IMR-90 (cell line): ENCODE measurements around the gene HOXD12. TPM values are rescaled to one million over a fixed set of nuclear protein-coding genes. Genes with fewer than 3 reads are reported as not detected.

Experiments
- ATAC-seq: fragments of 200-7000 bp; cut with Tn5 transposase; 2 replicates; pipeline ENCODE4 v1.9.1; 2020; ENCODE audit warnings: low read depth, mild to moderate bottlenecking, moderate library complexity
- BruUV-seq: library from RNA; stranded (reverse); fragments of 400-500 nt; replicated peaks from 2 replicates; lab custom pipeline; 2021; lab: Mats Ljungman, UMichigan
- CTCF ChIA-PET: fragments of 300-600 bp; formaldehyde crosslinking; extraction: SDS; loops from one replicate; lab custom pipeline; 2021; ENCODE audit warnings: antibody characterized with exemption; lab: Yijun Ruan, JAX
- POLR2A ChIA-PET: fragments of 300-600 bp; sonication (Branson Sonifier 250); formaldehyde crosslinking; loops from one replicate; lab custom pipeline; 2022; ENCODE audit warnings: antibody characterized with exemption; ENCODE audit not compliant: unreplicated experiment; lab: Charles Lee
- DNase-seq: peaks from one replicate; pipeline ENCODE4 v3.0.0; 2013
- H2AFZ ChIP-seq: replicated peaks from 2 replicates; pipeline ENCODE3; 2013; ENCODE audit warnings: low read length, mild to moderate bottlenecking; ENCODE audit not compliant: poor library complexity
- H2AK5ac ChIP-seq: 2 replicates; pipeline ENCODE4 v1.6.1; 2013; ENCODE audit warnings: low read depth, low read length, inconsistent platforms
- H2AK9ac ChIP-seq: replicated peaks from 2 replicates; pipeline ENCODE3; 2013; ENCODE audit warnings: mild to moderate bottlenecking, low read depth, low read length, moderate library complexity; ENCODE audit not compliant: poor library complexity
- H2BK120ac ChIP-seq: 2 replicates; pipeline ENCODE4 v1.6.1; 2013; ENCODE audit warnings: low read depth, low read length, inconsistent platforms
- H2BK15ac ChIP-seq: 3 replicates; pipeline ENCODE4 v1.6.1; 2013; ENCODE audit warnings: low read depth, low read length, inconsistent platforms
- H2BK20ac ChIP-seq: 2 replicates; pipeline ENCODE4 v1.6.1; 2013; ENCODE audit warnings: low read depth, mild to moderate bottlenecking, inconsistent platforms, low read length, moderate library complexity
- H2BK5ac ChIP-seq: 2 replicates; pipeline ENCODE4 v1.6.1; 2013; ENCODE audit warnings: mild to moderate bottlenecking, low read depth, low read length, inconsistent platforms; ENCODE audit not compliant: poor library complexity, severe bottlenecking
- H3K14ac ChIP-seq: replicated peaks from 2 replicates; pipeline ENCODE4 v1.6.1; 2013; ENCODE audit warnings: low read depth, low read length, inconsistent platforms
- H3K18ac ChIP-seq: 2 replicates; pipeline ENCODE4 v1.6.1; 2013; ENCODE audit warnings: low read depth, low read length, control low read depth
- H3K23ac ChIP-seq: 2 replicates; pipeline ENCODE4 v1.6.1; 2013; ENCODE audit warnings: low read depth, low read length, inconsistent platforms
- H3K27ac ChIP-seq: 2 replicates; pipeline ENCODE4 v1.5.1; 2013; ENCODE audit warnings: mild to moderate bottlenecking, control low read depth, low read length; ENCODE audit not compliant: insufficient read depth
- H3K27me3 ChIP-seq: 2 replicates; pipeline ENCODE4 v1.6.1; 2013; ENCODE audit warnings: low read length; ENCODE audit not compliant: control insufficient read depth, insufficient read depth
- H3K36me3 ChIP-seq: 2 replicates; pipeline ENCODE4 v1.6.1; 2013; ENCODE audit warnings: low read length, mixed read lengths; ENCODE audit not compliant: control insufficient read depth, insufficient read depth
- H3K4ac ChIP-seq: 2 replicates; pipeline ENCODE4 v1.6.1; 2013; ENCODE audit warnings: low read depth, low read length, inconsistent platforms
- H3K4me1 ChIP-seq: 2 replicates; pipeline ENCODE4 v1.6.1; 2013; ENCODE audit warnings: low read length, mixed read lengths; ENCODE audit not compliant: control insufficient read depth, insufficient read depth
- H3K4me2 ChIP-seq: 2 replicates; pipeline ENCODE4 v1.6.1; 2013; ENCODE audit warnings: low read depth, mild to moderate bottlenecking, control low read depth, low read length, moderate library complexity
- H3K4me3 ChIP-seq: 2 replicates; pipeline ENCODE4 v1.5.1; 2013; ENCODE audit warnings: low read depth, mild to moderate bottlenecking, control low read depth, low read length, moderate library complexity; ENCODE audit not compliant: insufficient read depth
- H3K56ac ChIP-seq: 2 replicates; pipeline ENCODE4 v1.6.1; 2013; ENCODE audit warnings: low read length, inconsistent platforms; ENCODE audit not compliant: insufficient read depth; ENCODE audit errors: extremely low read depth
- H3K79me1 ChIP-seq, 2 experiments: 2 replicates each; pipeline ENCODE4 v1.6.1; 2013; ENCODE audit warnings: low read length in 2 of 2, inconsistent platforms in 1 of 2, low read depth in 1 of 2
- H3K9ac ChIP-seq: 2 replicates; pipeline ENCODE4 v1.6.1; 2013; ENCODE audit warnings: low read depth, low read length, control low read depth
- H3K9me1 ChIP-seq: 2 replicates; pipeline ENCODE4 v1.6.1; 2013; ENCODE audit warnings: low read length, inconsistent platforms; ENCODE audit not compliant: insufficient read depth
- H3K9me3 ChIP-seq: 2 replicates; pipeline ENCODE4 v1.6.1; 2013; ENCODE audit warnings: low read length; ENCODE audit not compliant: control insufficient read depth, insufficient read depth
- H4K20me1 ChIP-seq: 2 replicates; pipeline ENCODE4 v1.6.1; 2013; ENCODE audit warnings: low read length, inconsistent platforms; ENCODE audit not compliant: insufficient read depth
- H4K5ac ChIP-seq: 2 replicates; pipeline ENCODE4 v1.6.1; 2013; ENCODE audit warnings: mild to moderate bottlenecking, low read depth, low read length, control low read depth
- H4K8ac ChIP-seq, 2 experiments: 2 replicates each; pipeline ENCODE4 v1.6.1; 2013; ENCODE audit warnings: low read depth in 2 of 2, low read length in 2 of 2, control low read depth in 1 of 2, inconsistent platforms in 1 of 2
- H4K91ac ChIP-seq: 2 replicates; pipeline ENCODE4 v1.6.1; 2013; ENCODE audit warnings: low read depth, low read length, inconsistent platforms; ENCODE audit not compliant: insufficient read depth
- BHLHE40 ChIP-seq: fragments of 150-350 bp; IDR thresholded peaks from 2 replicates; pipeline ENCODE4 v1.6.1; 2016; ENCODE audit warnings: mild to moderate bottlenecking, low read depth, low read length
- CHD1 ChIP-seq: IDR thresholded peaks from 2 replicates; pipeline ENCODE4 v1.6.1; 2012; ENCODE audit warnings: low read depth, low read length, improper control_type of control experiment
- CTCF ChIP-seq: conservative IDR thresholded peaks from 2 replicates; pipeline ENCODE4 v1.5.1; 2012; ENCODE audit warnings: mild to moderate bottlenecking, low read depth, low read length, improper control_type of control experiment
- ELK1 ChIP-seq: fragments of 150-350 bp; IDR thresholded peaks from 2 replicates; pipeline ENCODE4 v1.6.1; 2016; ENCODE audit warnings: low read depth, mild to moderate bottlenecking, low read length, moderate library complexity, borderline replicate concordance
- FOS ChIP-seq: fragments of 150-350 bp; IDR thresholded peaks from 2 replicates; pipeline ENCODE4 v1.6.1; 2016; ENCODE audit warnings: low read depth, low read length
- MAZ ChIP-seq: IDR thresholded peaks from 2 replicates; pipeline ENCODE4 v1.6.1; 2012; ENCODE audit warnings: low read depth, mild to moderate bottlenecking, low read length, improper control_type of control experiment, moderate library complexity, borderline replicate concordance
- MXI1 ChIP-seq: IDR thresholded peaks from 2 replicates; pipeline ENCODE4 v1.6.1; 2012; ENCODE audit warnings: low read depth, mild to moderate bottlenecking, low read length, moderate library complexity, borderline replicate concordance
- RAD21 ChIP-seq: IDR thresholded peaks from 2 replicates; pipeline ENCODE4 v1.6.1; 2012; ENCODE audit warnings: low read length, improper control_type of control experiment
- RCOR1 ChIP-seq: IDR thresholded peaks from 2 replicates; pipeline ENCODE4 v1.6.1; 2012; ENCODE audit warnings: mild to moderate bottlenecking, low read length, improper control_type of control experiment; ENCODE audit not compliant: insufficient replicate concordance
- USF2 ChIP-seq: fragments of 150-350 bp; IDR thresholded peaks from 2 replicates; pipeline ENCODE4 v1.6.1; 2017; ENCODE audit warnings: mild to moderate bottlenecking, antibody characterized with exemption, low read length, low read depth
- WGBS, 2 experiments: methylation state at CpG; one replicate each; pipeline versions ENCODE4 v1.1.5 to v1.1.7; 2013; ENCODE audit warnings: missing lambda C conversion rate in 2 of 2; ENCODE audit not compliant: insufficient read length in 1 of 2; ENCODE audit errors: extremely low coverage in 2 of 2; 5-methylcytosine and 5-hydroxymethylcytosine counted together
- dilution Hi-C: fragments of 300-500 bp; cut with HindIII; formaldehyde crosslinking; loops from one replicate; pipeline ENCODE4 v1.14.3; 2018; ENCODE audit warnings: low sequenced_read_pairs; ENCODE audit not compliant: unreplicated experiment
- in situ Hi-C: fragments of 300-500 bp; cut with MboI; formaldehyde crosslinking; loops from 3 replicates; pipeline ENCODE4 v1.14.3; 2019; ENCODE audit warnings: low sequenced_read_pairs, inconsistent platforms, mixed read lengths
- intact Hi-C: fragments of 100-400 bp; cut with micrococcal nuclease; formaldehyde crosslinking; loops from 2 replicates; pipeline ENCODE4 v1.10.0; 2022
- polyA plus RNA-seq, 3 experiments: library from polyadenylated mRNA; depleted of rRNA; stranded (reverse); fragments of >200 nt; gene quantifications; 2 replicates each; pipeline ENCODE4 v1.2.3, GENCODE V29; 2012; ENCODE audit warnings: low replicate concordance in 1 of 3
- total RNA-seq: library from RNA; depleted of rRNA; stranded (reverse); fragments of >200 nt; gene quantifications from 2 replicates; pipeline ENCODE4 v1.2.3, GENCODE V29; 2012

HOXD12 gene
- total and polyA plus RNA-seq, 2 of the 4 experiments (the other 2 are of a cell fraction), result not detected

DNA sequence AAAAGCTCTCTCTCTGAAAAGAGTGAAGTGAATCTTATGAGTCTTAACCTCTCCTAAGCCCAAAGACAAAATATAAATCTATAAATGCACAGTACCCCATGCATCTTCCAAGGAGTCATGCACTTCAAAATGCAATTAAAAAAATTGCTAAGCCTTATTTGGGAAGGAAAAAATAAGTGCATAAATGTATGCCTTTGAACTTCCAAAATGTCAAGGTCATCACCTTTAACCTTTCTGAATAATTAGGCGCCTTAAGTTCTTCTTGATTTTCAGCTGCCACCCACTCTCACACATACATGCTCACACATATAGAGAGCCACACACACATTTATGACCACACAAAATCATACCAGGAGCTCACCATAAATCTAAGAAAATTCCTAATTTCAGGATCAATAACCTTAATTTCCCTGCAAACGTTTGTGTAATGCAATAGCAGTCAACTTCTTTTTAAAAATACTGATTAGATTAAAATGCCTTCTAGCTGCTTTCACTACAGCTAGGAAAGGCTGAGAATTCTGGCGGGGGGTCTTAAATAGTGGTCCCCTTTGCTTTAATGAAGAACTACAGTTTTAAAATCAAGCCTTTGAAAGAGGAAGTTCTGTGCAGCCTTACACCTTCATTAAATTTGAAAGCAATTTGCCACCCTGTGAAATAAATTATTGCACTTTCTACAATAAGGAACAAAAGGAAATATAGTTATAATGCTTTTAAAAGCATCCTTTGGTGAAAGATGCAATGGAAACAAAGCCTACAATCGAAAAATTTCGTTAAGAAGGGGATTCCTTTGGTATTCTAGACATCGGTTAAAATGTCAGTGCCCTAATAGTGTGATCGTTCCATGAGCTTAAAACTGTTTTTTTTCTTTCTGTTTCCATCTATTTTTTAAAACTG is 11.1 kb downstream of the HOXD12 start:
- Histone ChIP-seq H3K9me3 (peaks cover 5% of the 10 kb centered on the region), H3K56ac (no peak overlapping the region), H3K36me3 (no peaks in the 10 kb centered on the region), H2AFZ (no peak overlapping the region), H3K27ac (no peak overlapping the region), H3K27me3 (peaks cover 89% of the 10 kb centered on the region), H4K20me1 (no peaks in the 10 kb centered on the region), H3K4ac (no peak overlapping the region), H2BK15ac (no peak overlapping the region), H3K4me3 (no peak overlapping the region), H4K91ac (no peak overlapping the region), H3K79me1 (no peaks in the 10 kb centered on the region), H2AK9ac (no peak overlapping the region), H3K23ac (no peak overlapping the region), H2AK5ac (no peak overlapping the region), H3K18ac (no peak overlapping the region), H2BK5ac (no peak overlapping the region), H4K5ac (no peak overlapping the region), H3K14ac (no peak overlapping the region), H2BK20ac (no peak overlapping the region), H3K9me1 (no peaks in the 10 kb centered on the region), H3K4me2 (no peak overlapping the region), H2BK120ac (no peak overlapping the region), H3K4me1 (no peaks in the 10 kb centered on the region), H4K8ac (no peak overlapping the region), H3K9ac (no peak overlapping the region)
- no peak for ATAC-seq
- no TSS peak for BruUV-seq
- ChIA-PET CTCF (interaction anchor here (0.6 to 1.3 kb wide), 5 partner anchors 13 to 543 kb away, joined by 3 to 4 read pairs (median 3); no protein-coding TSS in a partner anchor), POLR2A (no interaction called here)
- in situ Hi-C loops, result no loop called here
- DNase-seq, result no peak
- intact Hi-C loops, result loop anchor here (1.0 kb wide), 1 partner anchor 25 kb away; no protein-coding TSS in a partner anchor
- dilution Hi-C loops, result no loop called here
- no peak for TF ChIP-seq MAZ
- no peak for TF ChIP-seq FOS
- no peak for TF ChIP-seq USF2
- no peak for TF ChIP-seq BHLHE40
- no peak for TF ChIP-seq CTCF
- TF ChIP-seq ELK1, result no peak
- TF ChIP-seq MXI1, result no peak
- TF ChIP-seq RCOR1, result no peak
- no peak for TF ChIP-seq RAD21
- no peak for TF ChIP-seq CHD1
- WGBS, 2 experiments, result no CpG with 5 or more reads among the region's 7 CpGs
